Fibroblast of lung (primary cell): ENCODE measurements around the gene AGBL4.
"Not testable (repeated sequence)": the region's sequence is repeated elsewhere in the genome, so short reads cannot be mapped to it uniquely, and the experiment has no call there.

Experiments
- EZH2 ChIP-seq: IDR thresholded peaks from 2 replicates; pipeline ENCODE4 v1.5.1; 2012; ENCODE audit warnings: low read length, control low read depth, mild to moderate bottlenecking; ENCODE audit errors: missing control alignments
- TF ChIP-seq, protein P1 (sequence below), 2 donors: IDR thresholded peaks in 1 of 2; conservative IDR thresholded peaks in 1 of 2; 1 replicate in 1 of 2; 2 replicates in 1 of 2; pipeline ENCODE4 v1.5.1; 2011 to 2012; ENCODE audit warnings: low read length in 2 of 2, control low read depth in 1 of 2, inconsistent platforms in 1 of 2, low read depth in 1 of 2, mild to moderate bottlenecking in 1 of 2

DNA sequence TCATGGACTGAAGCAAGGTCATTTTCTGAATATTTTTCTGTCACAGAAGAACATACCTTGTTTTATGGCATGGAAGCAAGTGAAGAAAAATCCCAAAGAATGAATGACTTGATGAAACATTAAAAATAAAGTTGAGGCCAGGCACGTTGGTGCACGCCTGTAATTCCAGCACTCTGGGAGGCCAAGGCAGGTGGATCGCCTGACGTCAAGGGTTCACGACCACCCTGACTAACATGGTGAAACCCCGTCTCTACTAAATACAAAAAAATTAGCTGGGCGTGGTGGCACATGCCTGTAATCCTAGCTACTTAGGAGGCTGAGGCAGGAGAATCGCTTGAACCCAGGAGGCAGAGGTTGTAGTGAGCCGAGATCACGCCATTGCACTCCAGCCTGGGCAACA lies 1020.8 kb downstream of the AGBL4 start:
- TF ChIP-seq EZH2: not testable (repeated sequence)
- TF ChIP-seq, protein P1, sequence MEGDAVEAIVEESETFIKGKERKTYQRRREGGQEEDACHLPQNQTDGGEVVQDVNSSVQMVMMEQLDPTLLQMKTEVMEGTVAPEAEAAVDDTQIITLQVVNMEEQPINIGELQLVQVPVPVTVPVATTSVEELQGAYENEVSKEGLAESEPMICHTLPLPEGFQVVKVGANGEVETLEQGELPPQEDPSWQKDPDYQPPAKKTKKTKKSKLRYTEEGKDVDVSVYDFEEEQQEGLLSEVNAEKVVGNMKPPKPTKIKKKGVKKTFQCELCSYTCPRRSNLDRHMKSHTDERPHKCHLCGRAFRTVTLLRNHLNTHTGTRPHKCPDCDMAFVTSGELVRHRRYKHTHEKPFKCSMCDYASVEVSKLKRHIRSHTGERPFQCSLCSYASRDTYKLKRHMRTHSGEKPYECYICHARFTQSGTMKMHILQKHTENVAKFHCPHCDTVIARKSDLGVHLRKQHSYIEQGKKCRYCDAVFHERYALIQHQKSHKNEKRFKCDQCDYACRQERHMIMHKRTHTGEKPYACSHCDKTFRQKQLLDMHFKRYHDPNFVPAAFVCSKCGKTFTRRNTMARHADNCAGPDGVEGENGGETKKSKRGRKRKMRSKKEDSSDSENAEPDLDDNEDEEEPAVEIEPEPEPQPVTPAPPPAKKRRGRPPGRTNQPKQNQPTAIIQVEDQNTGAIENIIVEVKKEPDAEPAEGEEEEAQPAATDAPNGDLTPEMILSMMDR (conservative IDR thresholded peaks at IDR 0.05 in 1 of 2, IDR thresholded peaks at IDR 0.05 in 1 of 2; ENCODE audit: low read depth in 1 of 2, low read length in 2 of 2): not testable (repeated sequence)
